ENCODE measurements around the gene SOST.

SOST gene

GRCh38 chr17:43779145-43780125 is 20.8 kb upstream of the SOST start (continued):
- TF ChIP-seq ZNF280D (tag by site-specific recombination; IDR thresholded peaks at IDR 0.05) = no peak
- no peak for TF ChIP-seq ZNF558 (tag by site-specific recombination; IDR thresholded peaks at IDR 0.05)
- no peak for TF ChIP-seq SCRT1 (tag by site-specific recombination; IDR thresholded peaks at IDR 0.05; ENCODE audit: borderline replicate concordance)
- TF ChIP-seq ZNF654 (tag by site-specific recombination; IDR thresholded peaks at IDR 0.05; ENCODE audit: low read depth) = no peak
- TF ChIP-seq EGR2 (tag by site-specific recombination; IDR thresholded peaks at IDR 0.05; ENCODE audit: low read depth) = no peak
- TF ChIP-seq ZNF266 (tag by site-specific recombination; IDR thresholded peaks at IDR 0.05; ENCODE audit: low read depth) = no peak
- peak; percentile 50; the same call in 1 of the 2 replicates for TF ChIP-seq ZBTB20 (tag by site-specific recombination; IDR thresholded peaks at IDR 0.05)
- peak; percentile 29; the same call in 1 of the 2 replicates for TF ChIP-seq PATZ1 (tag by site-specific recombination; IDR thresholded peaks at IDR 0.05)
- no peak for TF ChIP-seq ZBTB1 (tag by site-specific recombination; IDR thresholded peaks at IDR 0.05)
- TF ChIP-seq ZFP41 (tag by site-specific recombination; IDR thresholded peaks at IDR 0.05; ENCODE audit: borderline replicate concordance) = no peak
- TF ChIP-seq ZNF366 (tag by site-specific recombination; conservative IDR thresholded peaks at IDR 0.05) = no peak
- TF ChIP-seq HIC1 (tag by site-specific recombination; IDR thresholded peaks at IDR 0.05) = no peak
- no peak for TF ChIP-seq ZNF202 (tag by site-specific recombination; IDR thresholded peaks at IDR 0.05; ENCODE audit: borderline replicate concordance)
- TF ChIP-seq ZNF747 (tag by site-specific recombination; IDR thresholded peaks at IDR 0.05) = no peak
- TF ChIP-seq ZNF133 (tag by site-specific recombination; IDR thresholded peaks at IDR 0.05) = no peak
- TF ChIP-seq GFI1B (tag by site-specific recombination; IDR thresholded peaks at IDR 0.05) = no peak
- TF ChIP-seq ZBTB21 (tag by site-specific recombination; IDR thresholded peaks at IDR 0.05) = no peak
- no peak for TF ChIP-seq ZNF544 (tag by site-specific recombination; IDR thresholded peaks at IDR 0.05)
- no peak for TF ChIP-seq ZNF18 (tag by site-specific recombination; IDR thresholded peaks at IDR 0.05)
- TF ChIP-seq ZBTB7A (tag by site-specific recombination; IDR thresholded peaks at IDR 0.05; ENCODE audit: low read depth) = no peak
- no peak for TF ChIP-seq AEBP2 (tag by site-specific recombination; IDR thresholded peaks at IDR 0.05; ENCODE audit: borderline replicate concordance)
- TF ChIP-seq SP3 (tag by site-specific recombination; IDR thresholded peaks at IDR 0.05) = 0 out of 2 replicates have a peak, but pooled peaks have one; percentile 1
- TF ChIP-seq GLI4 (tag by site-specific recombination; IDR thresholded peaks at IDR 0.05) = no peak
- TF ChIP-seq ZBTB17 (tag by site-specific recombination; IDR thresholded peaks at IDR 0.05) = 0 out of 2 replicates have a peak, but pooled peaks have one; percentile 8
- TF ChIP-seq KLF7 (tag by site-specific recombination; IDR thresholded peaks at IDR 0.05; ENCODE audit: borderline replicate concordance) = peak; percentile 15; the same call in 1 of the 2 replicates
- no peak for TF ChIP-seq ZNF138 (tag by site-specific recombination; IDR thresholded peaks at IDR 0.05; ENCODE audit: borderline replicate concordance)
- no peak for TF ChIP-seq REPIN1 (tag by site-specific recombination; IDR thresholded peaks at IDR 0.05; ENCODE audit: low read depth)
- no peak; the same call in 1 of the 2 replicates for TF ChIP-seq ZNF423 (tag by site-specific recombination; IDR thresholded peaks at IDR 0.05)
- TF ChIP-seq ZNF549 (tag by site-specific recombination; IDR thresholded peaks at IDR 0.05) = no peak
